HG03442 (cell line): ENCODE data around the gene LIME1.

ENCODE experiments used
- ATAC-seq: cut with Tn5 transposase; IDR thresholded peaks from one replicate; pipeline ENCODE4 v1.9.1; 2021; ENCODE audit warnings: mild to moderate bottlenecking, moderate library complexity; ENCODE audit not compliant: unreplicated experiment

The LIME1 gene

DNA sequence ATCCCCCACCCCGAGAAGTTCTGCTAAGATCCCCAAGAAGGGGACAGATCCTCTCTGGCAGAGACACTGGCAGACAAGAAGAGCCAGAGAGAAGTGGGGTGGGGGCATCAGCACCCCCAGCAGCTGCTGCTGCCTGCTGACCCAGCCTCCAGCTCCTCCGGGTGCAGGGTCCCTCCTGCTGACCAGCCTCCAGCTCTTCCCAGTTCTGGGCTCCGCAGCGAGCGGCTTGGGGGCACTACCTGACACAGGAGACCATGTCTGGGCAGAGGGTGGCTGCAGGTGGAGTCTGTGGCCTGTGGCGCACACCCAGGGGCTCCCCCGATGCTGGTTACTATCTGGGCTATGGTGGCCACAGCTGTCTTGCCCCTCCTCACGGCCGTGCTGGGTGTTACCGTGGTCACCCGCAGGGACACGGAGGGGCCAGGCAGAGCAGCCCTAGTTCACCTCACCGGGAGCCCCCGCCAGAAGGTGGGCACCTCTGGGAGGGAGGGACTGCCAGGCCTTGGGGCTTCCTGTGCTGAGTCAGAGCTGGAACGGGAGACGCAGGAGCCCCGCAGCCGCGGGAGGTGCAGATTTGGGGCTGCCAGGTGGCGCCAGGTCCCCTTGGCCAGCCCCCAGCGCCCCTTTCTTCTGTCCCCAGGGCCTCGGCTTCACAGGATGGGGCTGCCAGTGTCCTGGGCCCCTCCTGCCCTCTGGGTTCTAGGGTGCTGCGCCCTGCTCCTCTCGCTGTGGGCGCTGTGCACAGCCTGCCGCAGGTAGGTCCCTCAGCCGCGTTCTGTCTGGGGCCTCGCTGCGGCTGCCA is 630 bp downstream of the LIME1 start:
- no peak for ATAC-seq

DNA sequence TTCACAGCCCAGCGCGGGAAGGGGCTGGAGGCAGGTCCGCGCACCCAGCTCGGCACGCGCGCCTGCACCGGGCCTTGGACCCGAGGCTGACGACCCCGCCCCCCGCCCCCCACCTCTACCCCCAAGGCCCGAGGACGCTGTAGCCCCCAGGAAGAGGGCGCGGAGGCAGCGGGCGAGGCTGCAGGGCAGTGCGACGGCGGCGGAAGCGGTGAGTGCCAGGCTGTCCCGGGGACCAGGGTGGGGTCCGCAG is 1.2 kb downstream of the LIME1 start:
- ATAC-seq = no peak

DNA sequence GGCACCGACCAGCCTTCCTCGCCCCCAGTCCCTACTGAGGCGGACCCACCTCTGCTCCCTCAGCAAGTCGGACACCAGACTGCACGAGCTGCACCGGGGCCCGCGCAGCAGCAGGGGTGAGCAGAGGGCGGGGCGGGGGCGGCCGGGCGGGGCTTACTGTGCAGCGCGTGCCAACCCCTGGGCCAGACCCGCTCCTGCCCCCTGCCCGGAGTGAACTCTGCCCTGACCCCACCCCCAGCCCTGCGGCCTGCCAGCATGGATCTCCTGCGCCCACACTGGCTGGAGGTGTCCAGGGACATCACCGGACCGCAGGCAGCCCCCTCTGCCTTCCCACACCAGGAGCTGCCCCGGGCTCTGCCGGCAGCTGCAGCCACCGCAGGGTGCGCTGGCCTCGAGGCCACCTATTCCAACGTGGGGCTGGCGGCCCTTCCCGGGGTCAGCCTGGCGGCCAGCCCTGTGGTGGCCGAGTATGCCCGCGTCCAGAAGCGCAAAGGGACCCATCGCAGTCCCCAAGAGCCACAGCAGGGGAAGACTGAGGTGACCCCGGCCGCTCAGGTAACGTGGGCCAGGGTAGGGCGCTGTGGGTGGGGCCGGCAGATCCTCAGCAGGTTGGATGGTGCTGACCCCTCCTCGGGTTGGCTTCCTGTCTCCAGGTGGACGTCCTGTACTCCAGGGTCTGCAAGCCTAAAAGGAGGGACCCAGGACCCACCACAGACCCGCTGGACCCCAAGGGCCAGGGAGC is 1.7 kb downstream of the LIME1 start:
- no peak for ATAC-seq

DNA sequence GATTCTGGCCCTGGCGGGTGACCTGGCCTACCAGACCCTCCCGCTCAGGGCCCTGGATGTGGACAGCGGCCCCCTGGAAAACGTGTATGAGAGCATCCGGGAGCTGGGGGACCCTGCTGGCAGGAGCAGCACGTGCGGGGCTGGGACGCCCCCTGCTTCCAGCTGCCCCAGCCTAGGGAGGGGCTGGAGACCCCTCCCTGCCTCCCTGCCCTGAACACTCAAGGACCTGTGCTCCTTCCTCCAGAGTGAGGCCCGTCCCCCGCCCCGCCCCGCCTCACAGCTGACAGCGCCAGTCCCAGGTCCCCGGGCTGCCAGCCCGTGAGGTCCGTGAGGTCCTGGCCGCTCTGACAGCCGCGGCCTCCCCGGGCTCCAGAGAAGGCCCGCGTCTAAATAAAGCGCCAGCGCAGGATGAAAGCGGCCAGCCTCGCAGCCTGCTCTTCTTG is 2.2 kb downstream of the LIME1 start:
- ATAC-seq = no peak

DNA sequence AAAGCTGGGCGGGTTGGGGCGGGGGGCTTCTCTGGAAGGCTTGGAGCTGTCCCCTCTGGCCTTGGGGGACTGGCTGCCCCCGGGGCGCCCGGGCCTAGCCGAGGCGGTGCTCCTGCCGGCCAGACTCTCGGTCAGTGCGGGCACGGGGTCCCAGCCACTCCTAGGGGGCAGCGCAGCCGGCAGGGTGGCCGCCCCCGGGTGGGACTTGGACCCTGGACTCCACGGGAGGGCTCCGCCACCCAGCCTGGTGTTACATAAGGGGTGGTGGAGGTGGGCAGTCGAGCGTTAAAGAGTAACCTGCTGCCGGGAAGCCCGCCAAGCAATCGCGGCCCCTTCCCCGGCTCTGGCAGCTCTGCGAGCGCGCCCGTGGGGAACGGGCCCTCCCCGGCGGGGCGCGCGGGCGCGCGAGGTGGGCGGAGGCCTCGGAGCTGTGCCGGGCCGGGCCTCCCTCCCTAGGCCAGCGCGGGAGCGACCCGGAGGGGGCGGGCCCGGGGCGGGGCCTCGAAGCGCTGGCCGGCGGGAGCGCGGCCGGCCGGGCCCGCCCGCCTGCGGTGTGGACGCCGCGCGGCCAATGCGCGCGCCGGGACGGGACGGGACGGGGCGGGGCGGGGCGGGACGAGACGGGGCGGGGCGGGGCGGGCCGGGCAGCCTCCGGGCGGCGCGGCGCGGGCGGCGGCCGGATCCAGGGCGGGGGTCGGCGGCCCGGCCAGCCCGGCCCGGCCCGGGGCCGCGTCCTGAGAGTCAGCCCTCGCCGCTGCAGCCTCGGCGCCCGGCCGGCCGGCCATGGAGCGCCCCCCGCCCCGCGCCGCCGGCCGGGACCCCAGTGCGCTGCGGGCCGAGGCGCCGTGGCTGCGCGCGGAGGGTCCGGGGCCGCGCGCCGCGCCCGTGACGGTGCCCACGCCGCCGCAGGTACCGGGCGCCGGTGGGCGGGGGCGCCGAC is 2.9 kb downstream of the LIME1 start, which contains the start of gene SLC2A4RG:
Gene SLC2A4RG, plus strand, starts transcription at position 647 of the 940 bp plus-strand sequence. Its CDS starts 137 bp downstream, at position 784.
- peak; percentile 49 for ATAC-seq

DNA sequence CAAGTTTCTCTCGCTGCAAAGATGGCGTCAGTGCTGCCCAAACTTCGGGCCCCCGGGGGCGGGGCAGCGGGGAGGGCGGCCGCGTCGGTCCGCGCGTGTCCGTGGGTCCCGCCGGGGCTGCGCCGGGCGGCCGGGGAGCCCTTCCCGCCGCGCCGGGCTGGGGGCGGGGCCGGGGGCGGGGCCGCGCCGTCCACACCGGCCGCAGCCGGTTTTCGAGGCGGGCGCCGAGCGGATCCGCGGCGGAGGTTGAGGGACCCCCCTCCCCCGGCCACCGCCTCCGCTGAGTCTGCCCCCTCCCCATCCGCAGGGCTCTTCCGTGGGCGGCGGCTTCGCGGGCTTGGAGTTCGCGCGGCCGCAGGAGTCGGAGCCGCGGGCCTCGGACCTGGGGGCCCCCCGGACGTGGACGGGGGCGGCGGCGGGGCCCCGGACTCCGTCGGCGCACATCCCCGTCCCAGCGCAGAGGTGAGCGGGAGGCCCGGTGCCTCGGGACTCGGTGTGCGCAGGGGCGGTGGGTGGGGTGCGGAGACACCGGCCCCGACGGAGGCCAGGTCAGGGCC is 3.7 kb downstream of the LIME1 start:
- ATAC-seq = peak; percentile 15

DNA sequence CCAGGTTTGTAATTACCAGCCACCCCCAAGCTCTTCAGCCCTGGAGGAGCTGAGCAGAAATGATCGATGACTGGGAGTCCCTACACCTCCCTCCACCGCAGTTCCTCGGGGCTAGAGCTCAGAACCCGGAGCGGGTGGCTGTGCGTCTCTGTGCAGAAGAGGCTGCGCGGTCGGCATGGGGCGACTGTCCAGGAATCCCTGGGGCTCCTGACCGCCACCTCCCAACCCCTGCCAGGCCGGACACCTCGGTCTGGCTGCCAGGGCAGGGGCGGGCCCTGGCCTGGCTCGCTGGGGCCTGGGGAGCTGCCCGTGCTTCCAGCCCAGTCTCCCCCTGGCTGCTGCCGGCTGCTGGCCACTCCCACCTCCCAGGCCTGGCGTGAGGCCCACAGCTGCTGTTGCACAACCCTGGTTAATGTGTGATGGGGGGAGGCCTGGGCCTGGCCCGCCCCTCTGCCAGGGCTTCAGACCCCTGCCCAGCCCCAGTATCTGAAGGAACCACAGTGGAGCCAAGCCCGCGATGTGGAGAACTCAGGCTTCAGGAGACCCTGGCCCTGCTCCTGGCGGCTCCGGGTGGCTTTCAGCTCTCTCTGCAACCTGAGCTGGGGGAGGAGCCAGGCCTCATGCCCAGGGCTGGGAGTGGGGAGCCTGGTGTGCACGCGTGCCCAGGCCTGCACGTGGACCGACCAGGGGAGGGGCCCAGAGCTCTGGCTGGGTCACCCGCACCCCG is 4.3 kb downstream of the LIME1 start:
- no peak for ATAC-seq

DNA sequence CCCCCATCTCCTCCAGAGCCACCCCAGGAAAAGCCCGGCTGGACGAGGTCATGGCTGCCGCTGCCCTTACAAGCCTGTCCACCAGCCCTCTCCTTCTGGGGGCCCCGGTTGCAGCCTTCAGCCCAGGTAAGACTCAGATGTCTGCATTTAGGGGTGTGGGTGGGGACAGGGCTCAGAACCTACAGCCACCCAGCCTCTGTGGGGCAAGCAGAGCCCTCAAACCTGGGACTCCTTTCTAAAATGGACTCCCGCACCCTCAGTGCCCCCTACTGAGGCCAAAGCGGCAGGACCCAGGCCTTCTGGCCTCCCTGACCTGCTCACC is 4.9 kb downstream of the LIME1 start:
- ATAC-seq = no peak

DNA sequence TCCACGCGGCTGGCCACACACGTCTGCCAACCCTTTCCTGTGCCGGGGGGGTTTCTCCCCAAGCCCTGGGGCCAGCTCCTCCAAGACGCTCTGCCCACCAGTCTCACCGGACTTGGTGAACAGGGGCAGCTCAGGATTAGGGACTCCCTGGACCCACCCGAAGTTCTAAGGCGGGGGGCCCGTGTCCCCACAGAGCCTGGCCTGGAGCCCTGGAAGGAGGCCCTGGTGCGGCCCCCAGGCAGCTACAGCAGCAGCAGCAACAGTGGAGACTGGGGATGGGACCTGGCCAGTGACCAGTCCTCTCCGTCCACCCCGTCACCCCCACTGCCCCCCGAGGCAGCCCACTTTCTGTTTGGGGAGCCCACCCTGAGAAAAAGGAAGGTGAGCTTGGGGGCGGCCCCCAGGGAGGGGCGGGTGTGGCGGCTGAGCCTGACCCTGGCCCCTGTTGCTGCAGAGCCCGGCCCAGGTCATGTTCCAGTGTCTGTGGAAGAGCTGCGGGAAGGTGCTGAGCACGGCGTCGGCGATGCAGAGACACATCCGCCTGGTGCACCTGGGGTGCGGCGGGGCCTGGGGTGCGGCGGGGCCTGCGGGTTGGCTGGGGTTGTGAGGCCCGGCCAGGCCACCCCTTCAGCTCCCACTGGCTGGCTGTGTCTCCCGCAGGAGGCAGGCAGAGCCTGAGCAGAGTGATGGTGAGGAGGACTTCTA is 5.4 kb downstream of the LIME1 start:
- ATAC-seq = no peak

DNA sequence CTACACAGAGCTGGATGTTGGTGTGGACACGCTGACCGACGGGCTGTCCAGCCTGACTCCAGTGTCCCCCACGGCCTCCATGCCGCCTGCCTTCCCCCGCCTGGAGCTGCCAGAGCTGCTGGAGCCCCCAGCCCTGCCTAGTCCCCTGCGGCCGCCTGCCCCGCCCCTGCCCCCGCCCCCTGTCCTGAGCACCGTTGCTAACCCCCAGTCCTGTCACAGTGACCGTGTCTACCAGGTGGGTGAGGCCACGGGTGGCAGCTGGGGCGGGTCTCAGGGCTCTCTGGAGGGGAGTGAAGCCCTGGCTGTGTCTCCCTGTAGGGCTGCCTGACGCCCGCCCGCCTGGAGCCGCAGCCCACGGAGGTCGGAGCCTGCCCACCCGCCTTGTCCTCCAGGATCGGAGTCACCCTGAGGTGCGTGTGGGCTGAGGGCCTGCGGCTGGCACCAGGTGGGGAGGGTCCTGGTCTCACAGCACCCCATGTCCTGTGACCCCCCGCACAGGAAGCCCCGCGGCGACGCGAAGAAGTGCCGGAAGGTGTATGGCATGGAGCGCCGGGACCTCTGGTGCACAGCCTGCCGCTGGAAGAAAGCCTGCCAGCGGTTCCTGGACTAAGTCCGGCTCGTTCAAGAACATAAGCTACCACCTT is 6.0 kb downstream of the LIME1 start:
- no peak for ATAC-seq

DNA sequence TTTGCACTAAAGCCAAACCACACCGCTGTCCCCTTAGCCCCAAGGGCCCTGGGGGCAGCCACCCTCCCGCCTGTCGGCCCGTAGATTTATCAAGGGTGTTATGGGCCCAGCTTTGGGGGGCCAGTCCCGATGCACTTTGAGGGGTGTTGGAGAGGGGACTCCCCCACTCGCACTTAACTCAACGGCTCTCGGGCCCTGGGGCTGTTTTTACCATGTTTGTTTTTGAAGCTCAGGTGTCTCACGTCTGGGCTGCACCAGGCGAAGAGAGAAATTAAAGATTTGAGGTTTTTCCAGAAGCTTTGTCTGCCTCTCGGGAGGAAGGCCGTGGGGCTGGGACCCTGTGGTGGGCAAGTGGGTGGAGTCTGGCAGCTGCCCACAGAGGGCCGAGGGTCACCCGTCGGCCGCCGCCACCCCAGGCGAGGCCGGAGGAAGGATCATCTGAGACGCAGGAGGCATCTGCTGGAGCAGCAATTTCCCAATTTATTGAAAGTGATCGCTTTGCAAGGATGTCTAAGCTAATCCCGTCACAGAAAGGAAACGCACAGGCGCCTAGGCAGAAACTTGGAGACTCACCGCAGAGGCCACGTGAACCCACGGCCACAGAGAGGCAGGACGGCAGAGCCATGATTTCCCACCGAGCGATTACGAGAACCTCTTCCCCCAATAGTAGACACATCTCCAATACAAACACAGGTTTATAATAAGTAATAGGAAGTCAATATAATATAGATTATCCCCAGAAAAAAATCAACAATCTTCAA is 6.9 kb downstream of the LIME1 start:
- no peak for ATAC-seq

DNA sequence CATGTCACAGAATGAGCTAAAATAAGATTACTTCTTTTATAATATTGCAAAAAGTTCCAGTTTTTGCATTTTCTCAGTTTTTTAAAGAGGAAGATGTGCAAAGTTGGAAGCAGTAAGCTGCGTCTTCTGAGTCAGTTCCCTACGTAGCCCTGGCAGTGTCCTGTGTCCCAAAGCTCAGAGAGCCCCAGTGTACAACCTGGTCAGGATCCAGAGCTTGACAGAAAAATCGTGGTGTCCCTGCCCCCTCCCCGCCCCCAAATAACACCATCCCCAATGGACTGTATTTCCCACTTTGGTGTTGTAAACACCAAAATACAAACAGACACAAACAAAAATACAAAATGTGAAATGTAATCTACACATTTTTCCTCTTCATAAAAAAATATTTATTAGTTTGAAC is 7.7 kb downstream of the LIME1 start:
- ATAC-seq = no peak

DNA sequence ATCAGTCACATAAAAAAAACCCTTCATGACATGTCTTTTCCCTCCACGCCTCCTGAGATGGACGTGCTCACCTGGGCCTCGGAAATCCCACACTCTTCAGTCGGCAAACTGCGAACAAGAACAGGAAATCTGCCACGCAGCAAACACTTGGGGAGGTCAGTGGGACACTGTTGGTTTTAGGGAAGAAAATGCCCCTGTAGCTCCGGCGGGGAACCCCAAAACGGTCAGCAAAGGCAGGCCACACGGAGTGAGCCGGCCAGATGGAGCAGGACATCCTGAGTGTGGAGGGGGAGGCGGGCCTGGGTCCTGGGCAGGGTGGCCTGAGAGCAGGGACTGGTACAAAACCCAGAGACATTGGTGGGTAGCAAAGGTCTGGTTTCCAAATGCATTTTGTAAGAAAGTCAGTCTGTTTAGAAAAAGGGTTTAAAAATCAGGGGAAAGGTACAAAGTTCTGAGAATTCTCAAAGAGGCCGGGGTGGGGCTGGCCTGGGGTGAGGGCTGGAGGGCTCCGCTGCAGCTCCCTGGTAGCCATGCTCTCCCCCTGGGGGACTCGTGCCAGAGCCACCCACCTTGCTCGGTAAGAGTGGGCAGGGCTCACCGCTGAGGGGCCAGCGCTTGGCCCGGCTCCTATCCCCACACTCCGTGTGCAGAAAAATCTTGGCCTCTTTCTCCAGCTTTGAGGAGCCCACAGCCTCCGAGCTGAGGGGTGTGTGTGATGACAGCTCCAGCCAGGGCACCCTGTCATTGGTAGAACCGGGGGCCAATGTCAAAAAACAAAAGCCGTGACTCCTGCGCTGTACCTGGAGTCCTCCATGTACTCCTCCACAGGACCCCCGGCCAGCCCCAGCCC is 8.3 kb downstream of the LIME1 start:
- ATAC-seq = no peak

DNA sequence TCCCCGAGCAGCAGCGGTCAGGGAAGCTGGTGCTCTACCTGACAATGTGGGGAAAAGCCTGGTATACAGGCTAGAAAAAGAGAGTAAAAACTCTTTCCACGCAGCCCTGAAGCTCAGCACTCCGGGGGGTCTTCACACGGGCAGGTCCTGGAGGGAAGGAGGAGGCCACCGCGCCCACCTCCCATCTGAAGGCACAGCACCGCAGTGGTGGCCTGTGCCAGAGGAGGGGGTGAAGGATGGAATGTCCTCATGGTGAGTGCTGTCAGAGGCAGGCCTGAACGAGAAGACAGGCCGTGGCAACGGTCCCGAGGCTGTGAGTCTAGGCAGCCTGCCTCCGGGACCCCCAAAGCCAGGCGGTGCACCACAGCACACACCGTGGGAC is 9.0 kb downstream of the LIME1 start:
- ATAC-seq = no peak

DNA sequence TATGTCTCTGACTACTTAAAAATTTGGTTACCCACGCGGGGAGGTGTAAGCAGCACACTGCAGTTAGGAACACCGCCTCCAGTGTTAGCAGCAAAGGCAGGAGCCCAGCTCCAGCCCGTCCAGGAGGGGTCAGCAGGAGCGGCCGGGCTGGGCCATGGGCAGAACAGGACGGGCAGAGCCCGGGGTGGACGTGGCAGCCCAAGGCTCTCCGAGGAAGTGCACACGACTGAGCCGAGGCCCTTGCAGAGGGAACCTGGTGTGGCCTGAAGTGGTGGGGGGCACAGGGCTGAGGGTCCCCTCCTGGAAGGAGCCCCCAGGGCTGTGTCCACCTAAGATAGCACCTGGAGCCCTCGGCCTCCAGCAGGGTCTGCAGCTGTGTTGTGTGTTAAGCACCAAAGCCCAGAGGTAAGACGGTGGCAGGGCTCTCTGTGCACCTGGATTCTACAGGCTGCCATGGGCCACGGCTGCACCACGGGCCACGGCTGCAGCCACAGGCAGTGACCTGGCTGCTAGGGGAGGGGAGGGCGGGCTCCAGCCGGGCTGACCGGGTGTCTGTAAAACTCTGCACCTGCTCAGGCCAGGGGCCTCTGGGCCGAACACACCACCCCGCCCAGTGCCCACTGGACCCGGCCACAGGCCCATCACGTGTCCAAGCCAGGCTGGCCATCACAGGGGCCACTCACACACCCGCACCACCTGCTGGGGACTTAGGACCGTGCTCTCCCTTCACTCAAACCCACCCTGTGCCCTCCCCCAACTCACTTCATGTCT is 9.7 kb downstream of the LIME1 start:
- ATAC-seq = no peak

DNA sequence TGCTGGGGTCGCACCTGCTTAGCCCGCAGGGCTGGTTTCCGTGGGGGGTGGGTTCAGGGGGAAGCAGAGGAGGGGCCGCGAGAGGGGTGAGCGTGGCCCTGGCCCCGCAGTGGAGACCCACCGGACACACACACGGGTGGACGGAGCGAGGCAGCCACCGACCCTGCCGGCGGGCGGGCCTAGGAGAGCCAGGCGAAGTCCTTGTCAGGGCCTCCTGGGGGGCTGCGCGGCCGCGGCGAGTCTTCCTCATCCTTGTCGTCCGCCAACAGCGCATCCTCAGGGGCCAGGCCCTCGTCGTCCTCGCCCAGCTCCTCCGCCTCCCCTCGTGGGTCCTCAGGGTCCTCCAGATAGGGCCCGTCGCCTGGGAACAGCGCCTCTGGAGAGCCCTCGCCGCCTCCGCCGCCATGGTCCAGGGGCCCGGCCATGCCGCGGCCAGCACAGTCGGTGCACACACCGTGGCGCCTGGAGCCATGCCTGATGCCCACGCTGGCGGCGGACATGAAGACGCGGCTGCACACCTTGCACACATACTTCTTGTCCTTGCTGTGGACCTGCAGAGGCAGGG is 10.4 kb downstream of the LIME1 start:
- no peak for ATAC-seq

DNA sequence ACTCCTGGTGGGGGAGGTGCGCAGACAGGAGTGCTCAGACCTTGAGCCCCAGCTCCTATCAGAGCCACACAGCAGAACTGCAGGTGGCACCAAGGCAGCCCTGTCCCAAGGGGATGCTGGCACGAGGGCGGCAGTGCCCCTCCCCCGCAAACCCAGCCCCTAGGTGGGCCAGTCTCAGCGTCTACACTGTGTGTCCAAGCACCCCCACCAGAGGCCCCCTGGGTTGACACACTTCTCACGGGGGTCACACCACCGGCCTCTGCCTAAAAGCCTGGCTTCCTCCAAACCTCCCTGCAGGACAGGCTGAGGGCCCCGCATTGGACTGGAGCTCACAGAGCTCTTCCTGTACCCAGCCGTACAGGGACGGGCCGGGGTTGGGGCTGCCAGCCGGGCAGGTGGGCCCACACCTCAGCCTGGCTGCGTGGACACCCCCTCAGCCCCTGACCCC is 11.2 kb downstream of the LIME1 start:
- no peak for ATAC-seq
